Ovary (tissue), 9 donors: ENCODE measurements around the gene TMEM100. TPM values are rescaled to one million over a fixed set of nuclear protein-coding genes. Genes with fewer than 3 reads are reported as not detected.

ENCODE experiments used
- DNase-seq, 5 donors: peaks; one replicate each; pipeline ENCODE4 v3.0.0-alpha.2; 2019 to 2020
- H3K27ac ChIP-seq, 2 donors: fragments of 200-600 bp; one replicate each; pipeline versions ENCODE4 v1.5.1 to v1.8.0; 2019 to 2022
- H3K27me3 ChIP-seq: fragments of 200-600 bp; one replicate; pipeline ENCODE4 v1.8.0; 2022
- H3K36me3 ChIP-seq: fragments of 200-600 bp; sonication (generic); one replicate; pipeline ENCODE4 v1.5.1; 2019
- H3K4me1 ChIP-seq: one replicate; pipeline ENCODE4 v1.8.1; 2013; ENCODE audit warnings: mild to moderate bottlenecking, moderate library complexity; ENCODE audit not compliant: insufficient read depth
- H3K4me3 ChIP-seq: fragments of 200-600 bp; sonication (generic); one replicate; pipeline ENCODE4 v1.5.1; 2017
- H3K9me3 ChIP-seq, 2 donors: fragments of 200-600 bp in 1 of 2; sonication (generic) in 1 of 2; one replicate each; pipeline versions ENCODE4 v1.5.1 to v1.8.1; 2013 to 2019; ENCODE audit warnings: mild to moderate bottlenecking in 1 of 2, moderate library complexity in 1 of 2
- CTCF ChIP-seq, 3 donors: fragments of 450-650 bp in 2 of 3; fragments of 200-600 bp in 1 of 3; IDR thresholded peaks; one replicate each; pipeline versions ENCODE4 v1.5.1 to v1.8.0; 2016 to 2022; ENCODE audit warnings: antibody characterized with exemption in 3 of 3, mild to moderate bottlenecking in 1 of 3
- EP300 ChIP-seq: sonication (generic); formaldehyde crosslinking; IDR thresholded peaks from one replicate; pipeline ENCODE4 v1.6.1; 2017; ENCODE audit warnings: antibody characterized with exemption
- POLR2A ChIP-seq: fragments of 450-650 bp; IDR thresholded peaks from one replicate; pipeline ENCODE4 v1.6.1; 2017; ENCODE audit warnings: antibody characterized with exemption, mild to moderate bottlenecking, moderate library complexity
- WGBS, 3 donors: extraction: QIAGEN DNeasy Blood & Tissue Kit in 1 of 3; methylation state at CpG; one replicate each; pipeline versions ENCODE4 v1.1.5 to v1.1.7; 2013 to 2017; 5-methylcytosine and 5-hydroxymethylcytosine counted together
- intact Hi-C, 4 donors: fragments of 100-400 bp; cut with DNase I; formaldehyde crosslinking; loops; one replicate each; pipeline versions ENCODE4 v1.11.0 to v1.15.1; 2022 to 2023
- polyA plus RNA-seq, 2 donors: library from polyadenylated mRNA; stranded (reverse); fragments of 200-250 nt in 1 of 2; fragments of 350-450 nt in 1 of 2; fragmentation: Illumina TruSeq in 1 of 2; extraction: RNeasy Lipid Tissue Mini Kit (QIAGEN cat#74804) in 1 of 2; gene quantifications; one replicate each; pipeline ENCODE4 v1.2.3, GENCODE V29; 2013 to 2014
- total RNA-seq, 7 donors: library from RNA; depleted of rRNA in 2 of 7; stranded (reverse); fragments of >200 nt in 2 of 7; fragmentation: NEBNext Ultra II Directional in 3 of 7; extraction: Animal tissue kit (Norgen Biotek cat#: 25700) in 3 of 7; gene quantifications; one replicate each; pipeline versions ENCODE4 v1.1.0 to v1.2.4, GENCODE V29; 2016 to 2023
- donor health status: DM: no; HTN: no; CAD: no; lungs with moderate emphysema.
- donor health status: DM: no; HTN: no; CAD: no.
- donor health status: Bipolar disorder and iron deficiency.
- donor health status: DM: yes; HTN: yes; CAD: no.
- donor health status: DM: no; HTN: no; CAD: no.
- donor health status: DM: yes; HTN: yes; CAD: no.

Gene TMEM100
- total and polyA plus RNA-seq, 9 donors: 9.0 to 88.2 (median 17.8) TPM

GRCh38 chr17:55728361-55728760 is 5.7 kb upstream of the TMEM100 start:
- no peaks in the 10 kb centered on the region for H3K36me3 ChIP-seq
- DNase-seq: no peak
- H3K9me3 ChIP-seq: no peaks in the 10 kb centered on the region
- intact Hi-C loops: no loop called here
- no peak overlapping the region for H3K4me3 ChIP-seq
- no peaks in the 10 kb centered on the region for H3K27me3 ChIP-seq
- H3K4me1 ChIP-seq: peaks cover 6% of the 10 kb centered on the region
- H3K27ac ChIP-seq: no peak overlapping the region
- WGBS, 3 donors: 70 to 85% (median 75%) methylated on average over 5 of the region's 5 CpGs
- TF ChIP-seq CTCF (IDR thresholded peaks at IDR 0.05) (no peak), POLR2A (no peak), EP300 (no peak)

- whole genome bisulfite sequencing, 3 donors: 67 to 94% (median 85%) methylated on average over 1 of the region's 1 CpG
- H3K4me1 ChIP-seq: peaks cover 6% of the 10 kb centered on the region
- no peaks in the 10 kb centered on the region for H3K9me3 ChIP-seq
- H3K27me3 ChIP-seq: no peaks in the 10 kb centered on the region
- H3K4me3 ChIP-seq: no peak overlapping the region
- H3K27ac ChIP-seq: no peak overlapping the region
- no peak for DNase-seq
- no peak for TF ChIP-seq EP300
- no peak for TF ChIP-seq CTCF (IDR thresholded peaks at IDR 0.05)
- TF ChIP-seq POLR2A: no peak
- intact Hi-C loops: no loop called here
- no peaks in the 10 kb centered on the region for H3K36me3 ChIP-seq
Measured at GRCh38 chr17:55727920-55728319, 5.3 kb upstream of the TMEM100 start.

DNA sequence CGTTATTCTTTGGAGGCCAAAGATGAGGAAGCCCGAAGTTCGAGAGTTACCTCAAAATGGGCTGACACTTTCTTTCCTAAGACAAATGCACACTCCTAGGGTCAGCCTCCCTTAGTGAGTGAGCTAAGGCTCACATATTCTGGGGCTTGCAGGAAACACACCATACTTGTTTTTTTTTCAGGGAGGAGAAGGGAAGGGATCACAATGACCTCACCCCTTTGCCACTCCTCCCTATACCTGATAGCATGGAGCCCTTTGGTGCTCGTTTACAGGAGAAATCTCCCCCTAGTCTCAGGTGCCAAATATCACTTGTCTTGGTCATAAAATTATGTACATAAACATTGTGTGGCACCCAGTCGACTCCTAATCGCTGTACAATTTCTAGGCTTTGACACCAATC is 4.6 kb upstream of the TMEM100 start:
- intact Hi-C loops: no loop called here
- H3K9me3 ChIP-seq: no peaks in the 10 kb centered on the region
- no peak overlapping the region for H3K4me3 ChIP-seq
- no peaks in the 10 kb centered on the region for H3K36me3 ChIP-seq
- DNase-seq: no peak
- H3K4me1 ChIP-seq: peaks cover 6% of the 10 kb centered on the region
- WGBS, 3 donors: 83 to 88% (median 85%) methylated on average over 6 of the region's 6 CpGs
- H3K27me3 ChIP-seq: no peaks in the 10 kb centered on the region
- no peak overlapping the region for H3K27ac ChIP-seq
- no peak for TF ChIP-seq CTCF (IDR thresholded peaks at IDR 0.05)
- no peak for TF ChIP-seq POLR2A
- TF ChIP-seq EP300: no peak

GRCh38 chr17:55726440-55726839 is 3.8 kb upstream of the TMEM100 start:
- no peaks in the 10 kb centered on the region for H3K9me3 ChIP-seq
- H3K27me3 ChIP-seq: no peaks in the 10 kb centered on the region
- H3K4me1 ChIP-seq: peaks cover 6% of the 10 kb centered on the region
- DNase-seq: peak; percentile 36 to 69 (median 54)
- 44 to 59% (median 54%) methylated on average over 2 of the region's 2 CpGs for WGBS, 3 donors
- TF ChIP-seq EP300: no peak
- no peak for TF ChIP-seq POLR2A
- no peak for TF ChIP-seq CTCF (IDR thresholded peaks at IDR 0.05)
- no peak overlapping the region for H3K27ac ChIP-seq
- H3K4me3 ChIP-seq: no peak overlapping the region
- intact Hi-C loops: no loop called here
- H3K36me3 ChIP-seq: no peaks in the 10 kb centered on the region

DNA sequence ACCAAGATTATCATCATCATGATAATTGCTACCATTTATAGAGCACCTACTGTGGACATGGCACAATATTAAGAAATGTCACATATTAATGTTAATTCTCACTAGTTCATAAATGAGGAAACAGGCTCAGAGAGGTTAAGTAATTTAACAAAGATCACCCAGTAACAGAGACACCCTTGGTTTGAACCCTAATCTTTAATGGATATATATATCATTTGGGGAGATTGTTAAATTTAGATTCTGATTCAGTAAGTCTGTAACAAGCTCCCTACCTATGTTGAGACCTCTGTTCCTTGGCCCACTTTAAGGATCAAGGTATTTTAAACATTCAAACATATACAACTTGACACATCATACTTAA is 804 bp upstream of the TMEM100 start:
- no peak overlapping the region for H3K27ac ChIP-seq
- TF ChIP-seq EP300 (no peak), POLR2A (no peak)
- DNase-seq: no peak
- no peaks in the 10 kb centered on the region for H3K27me3 ChIP-seq
- H3K4me3 ChIP-seq: no peak overlapping the region
- H3K36me3 ChIP-seq: no peaks in the 10 kb centered on the region
- H3K9me3 ChIP-seq: no peaks in the 10 kb centered on the region
- intact Hi-C loops: no loop called here
- peaks cover 2% of the 10 kb centered on the region for H3K4me1 ChIP-seq
